ENCODE data around the gene ARL15.

Gene ARL15

DNA sequence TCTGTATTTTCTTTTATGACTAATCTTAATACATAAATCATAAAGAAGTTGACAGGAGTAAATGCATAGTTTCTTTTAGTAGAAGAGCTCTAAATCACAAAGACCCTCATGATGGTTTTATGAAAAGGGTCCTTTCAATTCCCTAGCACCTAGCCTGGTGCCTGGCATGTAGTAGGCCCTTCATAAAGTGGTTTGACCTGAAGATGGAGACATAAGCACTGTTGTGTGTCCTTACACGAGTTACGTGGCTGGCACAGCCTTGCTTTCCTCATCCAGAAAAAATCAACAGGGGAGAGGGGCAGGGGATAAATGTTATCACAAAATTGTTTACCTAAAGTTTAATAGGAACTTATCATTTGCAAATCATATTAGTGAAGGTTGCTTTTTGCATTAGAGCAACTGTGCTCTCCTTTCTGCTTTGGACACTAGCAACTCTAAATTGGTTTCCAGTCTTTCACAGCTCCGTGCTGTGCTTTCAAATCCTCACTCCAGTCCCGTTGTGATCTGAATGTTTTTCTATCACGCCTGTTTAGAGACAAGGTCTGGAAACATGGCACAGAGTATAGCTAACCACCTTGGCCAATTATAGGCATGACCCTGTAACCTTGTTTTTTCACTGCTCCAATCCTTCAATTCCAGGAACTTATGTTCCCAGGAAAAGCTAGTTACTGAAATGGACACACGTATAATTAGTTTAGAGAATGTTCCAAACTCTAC is 55.7 kb downstream of the ARL15 start:
- DNase-seq (ENCODE audit: low read depth in 1 of 2, low spot score in 1 of 2): no peak

DNA sequence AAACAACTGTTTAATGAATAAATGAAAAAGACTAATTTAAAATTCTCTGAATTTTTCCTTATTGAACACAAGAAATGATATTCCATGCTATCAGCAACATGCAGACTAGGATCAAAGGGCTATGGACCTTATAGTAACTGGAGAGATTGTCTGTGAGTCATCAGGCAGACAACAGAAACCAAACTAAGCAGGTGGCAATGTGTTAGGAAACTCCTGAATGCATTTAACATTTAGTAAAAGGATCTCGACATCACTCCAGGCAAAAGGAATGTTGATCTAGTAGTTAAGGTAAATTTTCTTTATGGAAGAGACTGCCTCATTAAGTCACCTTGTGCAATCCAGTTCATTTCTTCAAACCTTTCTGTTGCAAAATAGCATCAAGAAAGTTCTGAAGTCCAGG is 58.4 kb downstream of the ARL15 start:
- no peak for DNase-seq (ENCODE audit: low read depth in 1 of 2, low spot score in 1 of 2)

DNA sequence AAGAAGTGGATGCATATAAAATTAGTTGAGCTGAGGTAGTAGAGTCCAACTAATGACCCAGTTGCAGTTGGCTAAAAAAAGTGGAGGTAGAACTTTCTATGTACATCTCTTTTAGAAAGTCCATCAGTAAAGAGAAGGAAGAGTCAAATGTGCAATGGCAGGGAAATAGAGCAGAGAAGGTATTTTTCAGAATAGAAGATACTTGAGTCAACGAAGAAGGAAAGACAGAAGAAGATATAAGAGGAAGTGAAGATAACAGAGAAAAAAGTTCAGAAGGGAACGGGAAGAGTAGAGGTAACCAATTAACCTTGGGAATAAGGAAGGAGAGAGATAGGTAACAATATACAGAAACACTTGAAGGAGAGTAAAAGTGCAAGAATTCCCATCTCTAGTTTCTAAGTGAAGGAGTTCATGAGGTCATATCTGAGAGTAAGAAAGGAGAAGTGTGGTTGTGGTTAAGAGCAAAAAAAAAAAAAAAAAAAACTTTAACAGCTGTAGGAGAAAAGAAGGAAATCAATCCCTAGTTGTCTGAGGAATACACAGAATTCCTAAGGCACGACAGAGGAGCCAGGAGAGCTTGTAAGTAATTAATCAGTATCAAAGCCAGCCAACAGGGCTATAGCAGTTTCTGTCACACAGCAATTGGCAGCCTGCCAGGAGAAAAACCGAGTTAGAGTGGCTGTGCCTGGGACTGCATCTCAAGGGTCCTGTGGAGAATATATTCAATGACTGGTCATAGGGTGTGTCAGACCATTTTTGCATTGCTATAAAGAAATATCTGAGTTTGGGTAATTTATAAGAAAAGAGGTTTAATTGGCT is 61.0 kb downstream of the ARL15 start:
- peak in 1 of 2 donors; percentile 7 for DNase-seq (ENCODE audit: low read depth in 1 of 2, low spot score in 1 of 2)

DNA sequence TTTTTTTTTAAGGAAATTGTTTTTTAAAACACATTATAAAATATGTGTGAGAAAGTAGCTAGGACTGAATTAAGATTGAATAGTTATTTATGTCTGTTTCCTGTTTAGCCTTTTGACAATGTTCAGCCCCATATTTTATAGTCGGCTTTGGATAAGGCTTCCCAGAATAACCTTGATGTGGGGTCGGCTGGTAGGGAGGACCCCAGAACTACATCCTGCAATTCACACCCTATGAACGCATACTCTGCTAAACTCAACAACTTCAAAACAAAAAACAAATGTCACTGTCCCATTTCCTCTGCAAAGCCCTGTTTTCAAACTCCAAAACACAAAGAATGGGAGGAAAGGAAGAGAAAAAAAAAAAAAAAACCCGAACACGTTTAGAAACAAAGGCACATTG is 63.1 kb downstream of the ARL15 start:
- no peak for DNase-seq (ENCODE audit: low read depth in 1 of 2, low spot score in 1 of 2)

DNA sequence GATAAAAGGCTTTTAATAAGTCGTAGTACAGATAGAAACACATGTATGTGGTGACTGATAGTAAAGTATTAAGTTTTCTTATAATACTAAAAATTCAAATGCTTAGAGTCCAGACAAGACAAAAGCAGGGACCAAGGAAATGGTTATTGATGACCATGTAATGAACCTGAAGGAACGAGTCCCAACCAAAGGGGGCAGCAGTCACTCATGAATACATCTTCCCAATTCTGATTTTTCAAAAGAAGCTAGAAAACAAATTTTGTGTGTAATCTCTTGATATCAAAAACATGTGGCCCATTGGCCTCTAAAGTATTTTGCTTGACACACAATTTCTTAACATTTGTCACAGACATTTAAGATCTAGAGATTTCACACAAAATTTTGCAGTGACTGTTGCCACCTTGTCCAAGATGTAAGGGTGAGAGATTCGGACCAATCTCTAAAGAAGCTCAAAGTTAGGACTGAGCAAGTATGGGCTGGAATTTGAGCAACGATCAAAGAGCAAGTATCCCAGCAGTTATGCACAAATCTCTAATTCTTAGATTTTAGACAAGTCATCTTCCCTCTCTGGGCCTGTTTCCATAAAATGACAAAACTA is 66.8 kb downstream of the ARL15 start:
- no peak for DNase-seq (ENCODE audit: low read depth in 1 of 2, low spot score in 1 of 2)

DNA sequence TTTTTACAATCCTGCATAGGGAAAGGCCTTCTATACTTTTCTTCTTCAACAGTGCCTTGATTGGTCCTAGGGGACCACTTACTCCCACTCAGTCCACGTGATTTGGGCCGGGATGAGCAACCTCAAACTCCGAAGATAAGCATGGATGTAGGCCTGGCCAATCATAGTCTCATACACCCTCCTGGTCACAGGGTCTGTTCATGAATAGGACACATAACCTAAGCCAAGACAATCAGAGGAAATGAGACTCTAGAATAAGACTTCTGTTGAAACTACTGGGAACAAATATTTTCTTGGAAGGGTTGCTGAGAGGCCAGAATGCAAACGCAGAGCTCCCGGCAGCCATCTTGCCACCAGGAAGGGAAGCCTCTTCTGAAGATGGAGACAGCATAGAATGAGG is 68.1 kb downstream of the ARL15 start:
- no peak for DNase-seq (ENCODE audit: low read depth in 1 of 2, low spot score in 1 of 2)

DNA sequence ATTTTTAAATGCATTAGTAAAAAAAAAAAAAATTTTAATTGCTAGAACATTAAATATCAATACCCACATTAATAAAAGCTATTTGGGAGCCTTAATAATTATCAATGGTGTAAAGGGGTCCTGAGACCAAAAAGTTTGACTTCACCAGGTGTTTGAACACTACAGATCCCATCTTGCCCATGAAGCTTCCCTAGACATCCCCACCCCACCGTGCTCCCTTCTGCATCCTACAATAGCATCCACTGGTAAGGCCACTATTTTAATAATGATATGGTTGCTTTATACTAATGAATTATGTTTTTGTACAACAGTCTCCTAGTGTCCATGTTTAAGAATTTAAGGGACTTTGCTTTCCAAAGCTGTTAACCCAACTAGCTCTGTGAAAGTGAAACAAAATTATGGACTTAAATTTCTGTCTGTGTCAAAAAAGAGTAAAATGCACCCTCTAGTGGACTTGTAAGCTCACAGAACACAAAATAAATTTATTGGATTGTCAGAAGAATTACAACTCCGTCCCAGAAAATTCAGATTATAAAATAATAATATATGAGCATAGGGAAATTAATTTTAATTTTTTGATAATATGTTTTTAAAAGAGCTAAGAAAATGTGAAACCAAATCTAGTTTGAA is 76.0 kb downstream of the ARL15 start:
- no peak for DNase-seq (ENCODE audit: low read depth in 1 of 2, low spot score in 1 of 2)

DNA sequence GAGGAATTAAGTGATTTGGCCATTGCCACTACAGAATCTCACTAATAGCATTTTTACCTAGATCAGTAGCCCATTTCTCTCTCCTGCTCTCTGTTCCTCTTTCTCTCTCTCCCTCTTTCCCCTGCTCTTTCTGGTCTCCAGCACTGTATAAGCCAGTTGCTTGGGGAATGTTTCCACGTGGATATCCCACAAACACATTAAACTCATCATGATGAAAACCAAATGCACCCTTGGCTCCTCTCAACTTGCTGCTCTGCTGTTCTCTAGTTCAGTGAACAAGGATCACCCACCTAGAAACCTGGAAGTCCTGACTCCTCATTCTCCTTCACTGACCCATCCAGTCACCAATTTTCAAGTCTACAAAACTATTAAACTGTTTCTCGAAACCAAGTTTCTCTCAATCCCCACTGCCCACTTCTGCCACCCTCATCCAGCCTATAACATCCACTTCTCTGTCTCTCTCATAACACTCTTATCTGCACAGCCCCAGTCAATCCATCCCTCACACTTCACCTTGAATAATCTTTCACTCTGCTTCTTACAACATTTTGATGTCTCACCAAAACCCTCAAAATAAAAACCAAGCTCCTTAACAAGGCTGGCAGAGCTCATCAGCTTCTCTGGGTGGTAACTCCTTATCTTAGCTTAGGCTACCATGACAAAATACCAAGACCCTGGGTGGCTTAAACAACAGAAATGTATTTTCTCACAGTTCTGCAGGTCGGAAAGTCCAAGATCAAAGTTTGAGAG is 79.3 kb downstream of the ARL15 start:
- no peak for DNase-seq (ENCODE audit: low read depth in 1 of 2, low spot score in 1 of 2)

DNA sequence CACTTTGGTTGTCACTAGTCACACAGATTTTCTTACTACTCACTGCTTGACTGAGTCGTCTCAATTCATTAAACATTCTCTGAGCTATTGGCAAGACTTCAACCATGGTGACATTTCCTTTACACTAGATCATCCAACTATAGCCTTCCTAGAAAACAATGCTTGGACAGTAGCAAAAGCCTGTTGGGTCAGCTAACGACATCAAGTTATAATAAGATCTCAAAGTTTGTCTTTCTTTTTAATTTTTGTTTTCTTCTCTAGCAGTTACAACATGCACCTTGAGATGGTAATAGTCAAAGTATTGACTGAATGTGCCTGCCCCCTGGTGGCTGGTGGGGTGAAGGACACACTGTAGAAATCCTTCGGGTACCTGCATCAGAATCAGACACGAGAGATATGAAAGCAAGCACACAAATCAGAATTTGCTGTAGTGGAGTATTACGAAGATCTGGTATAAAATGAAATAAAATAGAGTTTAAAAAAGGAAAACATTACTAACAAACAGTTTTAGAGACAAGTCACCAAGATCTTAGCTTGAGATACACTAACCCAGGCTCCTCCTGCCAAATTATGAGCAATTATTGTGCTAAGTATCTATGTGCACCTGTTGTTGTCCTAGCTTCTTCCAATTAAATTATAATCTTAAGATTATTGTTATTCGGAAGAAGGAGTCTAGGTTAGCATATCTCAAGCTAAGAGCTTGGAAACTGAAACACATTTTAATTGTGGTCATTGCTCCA is 81.2 kb downstream of the ARL15 start:
- peak; percentile 43 to 56 for DNase-seq (ENCODE audit: low read depth in 1 of 2, low spot score in 1 of 2)

DNA sequence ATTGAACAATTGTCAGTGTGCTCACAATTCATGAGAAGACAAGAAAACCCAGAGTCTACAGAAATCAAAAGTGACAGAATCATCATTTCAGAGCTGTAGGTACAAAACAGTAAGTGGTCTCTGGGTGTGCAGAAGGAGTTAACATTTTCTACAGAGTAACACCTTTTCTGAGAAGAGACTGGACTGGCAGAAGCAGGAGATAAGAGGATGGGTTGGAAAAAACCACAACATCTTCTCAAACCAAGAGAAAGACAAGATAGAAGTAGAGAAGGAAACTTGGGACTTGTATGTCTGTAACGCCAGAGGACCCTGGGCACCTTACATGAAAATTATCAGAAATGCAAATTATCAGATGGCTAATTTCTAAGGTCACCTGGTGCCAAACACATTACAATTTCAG is 82.6 kb downstream of the ARL15 start:
- DNase-seq (ENCODE audit: low read depth in 1 of 2, low spot score in 1 of 2): no peak

DNA sequence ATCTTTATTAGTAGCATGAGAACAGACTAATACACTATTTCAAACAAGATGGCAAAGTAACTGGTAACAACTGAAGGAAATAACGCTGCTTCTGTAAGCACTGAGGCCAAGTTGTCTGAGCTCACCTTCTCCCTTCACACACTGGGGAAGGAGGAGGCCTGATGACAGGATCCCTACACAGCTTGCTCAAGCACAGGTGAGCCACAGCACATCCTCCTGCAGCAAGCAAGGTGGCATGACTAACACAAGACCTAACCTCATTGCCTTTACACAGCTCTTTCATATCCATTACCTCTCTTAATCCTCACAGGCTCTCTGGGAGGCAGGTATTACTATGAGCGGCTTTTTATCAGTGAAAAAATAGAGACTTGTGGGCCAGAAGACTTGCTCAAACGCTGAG is 83.3 kb downstream of the ARL15 start:
- DNase-seq (ENCODE audit: low read depth in 1 of 2, low spot score in 1 of 2): no peak

DNA sequence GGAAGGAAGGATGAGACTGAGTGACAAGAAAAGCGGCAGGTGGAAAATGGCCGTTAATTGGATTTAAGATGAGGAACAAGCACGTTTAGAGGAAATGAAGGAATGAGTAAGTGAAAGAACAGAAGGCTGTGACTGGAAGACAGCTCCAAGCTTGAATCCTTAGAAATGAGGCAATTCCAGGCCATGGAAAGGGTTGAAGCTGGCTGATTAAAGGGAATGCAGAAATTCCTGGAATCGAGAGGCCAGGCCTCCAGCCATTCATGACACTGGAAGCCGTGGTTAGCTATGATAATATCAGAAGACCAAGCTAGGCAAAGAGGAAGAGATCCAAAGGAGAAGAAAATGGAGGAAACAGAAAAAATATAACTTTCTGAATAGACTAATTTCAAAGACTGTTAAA is 84.2 kb downstream of the ARL15 start:
- no peak for DNase-seq (ENCODE audit: low read depth in 1 of 2, low spot score in 1 of 2)

DNA sequence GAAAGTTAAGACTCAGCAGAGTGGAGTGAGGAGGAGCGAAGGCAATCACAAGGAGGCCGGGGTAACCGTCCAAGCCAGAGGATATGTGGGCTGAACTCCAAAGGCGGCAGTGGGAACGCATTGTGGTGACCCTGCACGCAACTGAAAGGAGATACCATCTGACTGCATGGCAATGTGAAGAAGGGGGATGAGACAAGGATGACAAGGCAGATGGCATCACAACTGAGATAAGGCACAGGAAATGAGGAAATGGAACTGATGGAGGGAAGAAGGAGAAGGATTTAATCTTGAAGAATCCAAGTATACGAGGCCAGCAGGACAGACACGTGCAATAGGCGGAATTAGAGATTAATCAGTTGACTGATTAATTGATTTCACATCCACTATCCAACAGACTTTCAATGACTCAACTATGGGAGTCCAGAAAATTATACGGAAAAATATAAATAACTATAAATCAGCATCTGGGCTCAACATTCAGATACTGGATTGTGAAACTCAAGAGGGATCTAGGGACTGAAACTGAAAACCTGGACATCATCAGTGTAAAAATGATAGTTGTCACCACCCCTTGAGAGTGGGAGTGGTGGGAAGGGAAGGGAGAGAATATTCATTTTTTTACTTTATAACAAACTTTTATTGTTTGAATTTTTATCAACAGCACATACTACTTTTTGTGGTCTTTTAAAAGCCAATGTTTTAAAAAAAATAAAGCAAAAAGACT is 86.1 kb downstream of the ARL15 start:
- no peak for DNase-seq (ENCODE audit: low read depth in 1 of 2, low spot score in 1 of 2)

DNA sequence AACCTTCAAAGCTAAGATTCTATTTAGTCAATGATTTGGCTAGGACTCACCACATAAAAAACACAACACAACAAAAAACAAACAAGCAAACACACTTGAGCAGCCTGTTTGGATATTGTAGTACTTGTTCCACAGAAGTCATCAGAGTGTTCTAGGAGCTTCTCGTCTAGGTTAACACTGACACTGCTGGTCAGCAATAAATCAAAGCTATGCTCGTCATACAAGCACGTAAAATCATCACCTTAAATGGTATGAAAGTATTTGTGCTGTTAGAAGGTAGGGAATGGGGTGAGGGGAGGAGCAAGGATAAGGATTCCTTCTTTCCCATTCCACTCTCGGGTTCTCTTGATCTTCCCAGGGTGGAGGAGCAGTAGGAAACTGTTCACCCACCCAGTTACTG is 88.0 kb downstream of the ARL15 start:
- no peak for DNase-seq (ENCODE audit: low read depth in 1 of 2, low spot score in 1 of 2)

DNA sequence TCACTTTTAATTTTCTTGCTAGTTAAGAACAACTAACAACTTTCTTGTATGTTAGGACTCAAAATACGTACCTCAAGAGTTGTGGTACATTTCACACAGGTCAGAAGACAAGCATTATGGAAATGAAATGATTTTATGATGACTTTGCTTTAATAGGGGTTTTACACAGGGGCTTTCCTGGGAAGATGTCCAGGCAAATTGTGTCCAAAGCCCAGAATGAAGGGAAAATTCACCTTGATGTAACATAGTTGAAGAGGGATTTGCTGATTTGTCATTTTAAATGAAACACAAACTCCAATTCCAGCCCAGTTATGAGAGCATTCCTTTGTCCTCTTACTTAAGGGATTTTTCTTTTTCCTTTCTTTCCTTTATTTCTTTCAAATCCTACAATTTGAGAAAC is 89.2 kb downstream of the ARL15 start:
- DNase-seq (ENCODE audit: low read depth in 1 of 2, low spot score in 1 of 2): no peak

DNA sequence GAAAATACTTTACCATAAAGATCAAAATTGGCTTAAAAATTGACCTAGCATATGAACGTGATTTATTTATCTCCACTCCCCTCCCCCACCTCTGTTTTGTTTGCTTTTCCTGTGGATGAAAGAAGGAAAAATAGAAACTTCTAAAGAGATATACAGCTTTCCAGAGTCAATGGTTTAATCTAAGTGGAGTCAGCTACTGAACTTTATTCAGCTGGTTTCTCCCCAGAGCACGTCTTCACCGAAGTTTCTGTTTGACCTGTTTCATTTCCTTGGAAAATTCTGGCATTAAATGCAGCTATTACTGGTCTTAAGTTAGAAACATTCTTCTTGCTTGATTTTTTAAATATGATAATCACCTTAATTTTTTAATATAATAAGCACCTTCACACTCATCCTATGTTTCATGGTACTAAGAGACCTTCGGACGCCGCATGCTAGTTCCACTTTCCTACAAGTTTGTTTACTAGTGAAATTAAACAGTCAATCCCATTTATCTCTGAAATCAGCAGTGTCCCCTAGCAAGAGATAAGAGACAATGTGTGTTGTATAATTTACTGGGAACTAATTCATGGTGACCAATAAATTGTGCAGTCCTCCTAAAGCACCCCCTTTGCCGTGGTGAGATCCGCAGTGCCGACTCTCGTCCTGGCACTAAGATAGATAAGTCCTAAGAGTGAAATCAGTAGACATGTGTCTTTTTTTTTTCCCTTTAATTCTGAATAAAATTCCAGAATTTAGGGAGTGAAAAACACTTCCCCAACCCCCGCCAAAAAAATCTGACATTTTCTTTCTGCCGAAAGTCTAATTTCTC is 89.9 kb downstream of the ARL15 start:
- no peak for DNase-seq (ENCODE audit: low read depth in 1 of 2, low spot score in 1 of 2)

DNA sequence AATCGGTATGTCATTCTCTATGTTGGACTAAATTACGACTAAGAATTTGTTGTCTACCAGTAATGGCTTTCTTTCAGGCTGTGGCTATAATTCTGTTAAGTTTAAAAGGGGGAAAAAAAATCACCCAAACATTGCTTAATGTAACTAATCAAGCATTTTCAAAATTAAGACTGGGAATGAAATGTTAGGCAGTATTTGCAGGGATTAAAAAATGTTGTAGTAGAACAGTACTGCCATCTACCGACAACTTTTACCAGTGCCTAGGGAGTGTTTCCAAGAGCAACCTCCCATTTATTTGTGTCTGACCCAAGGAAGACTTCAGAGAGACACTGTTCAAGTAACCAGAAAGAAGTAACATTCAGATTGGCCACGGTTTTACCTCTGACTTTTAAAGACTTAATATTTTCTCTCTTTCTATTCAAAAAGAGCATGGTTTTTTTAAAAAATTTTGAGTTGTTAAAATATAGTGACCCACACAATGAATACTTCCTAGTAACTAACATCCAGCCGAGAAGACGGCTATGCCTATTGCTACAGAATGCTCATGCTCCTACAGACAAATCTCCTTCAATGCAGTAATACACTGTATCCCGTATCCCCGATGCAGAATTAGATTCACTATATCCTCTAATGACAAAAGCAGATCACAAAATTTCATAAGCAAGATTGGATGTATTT is 92.4 kb downstream of the ARL15 start:
- no peak for DNase-seq (ENCODE audit: low read depth in 1 of 2, low spot score in 1 of 2)

DNA sequence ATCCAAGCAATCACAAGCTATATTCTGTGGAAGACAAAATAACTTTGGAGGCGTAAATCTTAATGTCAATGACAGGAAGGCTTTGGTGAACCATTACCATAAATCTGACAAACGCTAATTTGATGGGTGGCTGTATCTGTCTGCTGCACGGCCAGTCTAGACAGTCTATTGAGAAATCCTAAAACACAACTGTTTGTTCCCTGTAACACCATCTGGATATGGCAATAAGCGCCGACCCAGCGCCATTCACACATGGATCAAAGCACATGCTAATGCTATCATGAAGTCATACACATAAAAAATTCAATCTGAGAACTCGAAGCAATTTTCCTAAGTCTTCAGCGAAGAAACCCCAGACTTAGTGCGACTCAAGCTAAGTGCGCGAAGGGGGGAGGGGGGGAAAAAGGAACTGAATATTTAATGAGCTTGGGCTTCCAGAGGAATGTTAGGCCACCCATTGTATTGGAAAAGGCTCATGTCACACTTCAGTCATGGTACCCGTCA is 95.1 kb downstream of the ARL15 start:
- no peak for DNase-seq (ENCODE audit: low read depth in 1 of 2, low spot score in 1 of 2)

Measured in activated T-helper 1 cell treated with anti-CD3 and anti-CD28 coated beads, Interleukin-2, amount 50 U/mL, for 16 hours (primary cell).